K562 (cell line): ENCODE measurements around the gene WASF3. TPM values are rescaled to one million over a fixed set of nuclear protein-coding genes. Genes with fewer than 3 reads are reported as not detected.

ENCODE experiments used
- ATAC-seq: fragments of 200-7000 bp; cut with Tn5 transposase; 3 replicates; pipeline ENCODE4 v1.9.1; 2020; ENCODE audit warnings: moderate library complexity
- BruUV-seq: library from RNA; stranded (reverse); fragments of 400-500 nt; replicated peaks from 2 replicates; lab custom pipeline; 2021; lab: Mats Ljungman, UMichigan
- CTCF ChIA-PET: fragments of 300-600 bp; formaldehyde crosslinking; extraction: SDS; loops from one replicate; lab custom pipeline; 2021; ENCODE audit warnings: low intra/inter-chr PET ratio; lab: Yijun Ruan, JAX
- POLR2A ChIA-PET: fragments of 300-600, 350-650 bp; sonication (Branson Sonifier 250); formaldehyde crosslinking; extraction: SDS; loops from one replicate; lab custom pipeline; 2021; ENCODE audit warnings: antibody characterized with exemption, inconsistent platforms; lab: Yijun Ruan, JAX
- DNase-seq, 4 experiments: peaks; one replicate each; pipeline versions ENCODE4 v3.0.0 to v3.0.0-alpha.2; 2011 to 2018; ENCODE audit warnings: low spot score in 3 of 4, mixed read lengths in 3 of 4; ENCODE audit errors: extremely low read depth in 1 of 4
- FAIRE-seq: peaks from 2 replicates; lab custom pipeline; 2011; peaks lifted over from hg19 to GRCh38; lab: Jason Lieb, UNC
- H2AFZ ChIP-seq: 2 replicates; pipeline ENCODE4 v1.6.0; 2011; ENCODE audit warnings: low read depth, low read length, control low read depth, inconsistent platforms
- H3K27ac ChIP-seq: fragments of 200-600 bp; 3 replicates; pipeline ENCODE4 v1.8.0; 2011; ENCODE audit warnings: low read depth, mild to moderate bottlenecking, control low read depth, inconsistent platforms, low read length, moderate library complexity, mixed read lengths; ENCODE audit errors: extremely low read depth
- H3K27me3 ChIP-seq, 2 experiments: fragments of 300-600 bp in 1 of 2; 2 replicates in 1 of 2; 3 replicates in 1 of 2; pipeline versions ENCODE4 v1.6.0 to v1.8.0; 2011; ENCODE audit warnings: inconsistent platforms in 2 of 2, low read length in 2 of 2, mild to moderate bottlenecking in 1 of 2, mixed read lengths in 1 of 2, moderate library complexity in 1 of 2; ENCODE audit not compliant: control insufficient read depth in 2 of 2, insufficient read depth in 2 of 2
- H3K36me3 ChIP-seq: fragments of 300-600 bp; 3 replicates; pipeline ENCODE4 v1.8.0; 2011; ENCODE audit warnings: mild to moderate bottlenecking, low read length, inconsistent platforms; ENCODE audit not compliant: control insufficient read depth, insufficient read depth
- H3K4me1 ChIP-seq, 2 experiments: fragments of 200-600 bp in 1 of 2; replicated peaks in 1 of 2; 2 replicates in 1 of 2; 3 replicates in 1 of 2; pipeline versions ENCODE4 v1.5.1 to v1.8.0; 2011; ENCODE audit warnings: inconsistent platforms in 2 of 2, low read length in 2 of 2, mild to moderate bottlenecking in 1 of 2, mixed read lengths in 1 of 2, moderate library complexity in 1 of 2; ENCODE audit not compliant: control insufficient read depth in 2 of 2, insufficient read depth in 2 of 2
- H3K4me2 ChIP-seq: 2 replicates; pipeline ENCODE4 v1.6.1; 2011; ENCODE audit warnings: low read length, control low read depth, inconsistent platforms, mixed read lengths; ENCODE audit not compliant: insufficient read depth
- H3K4me3 ChIP-seq: fragments of 200-600 bp; sonication (generic), shearing (Covaris generic); 2 replicates; pipeline ENCODE4 v1.5.1; 2016; ENCODE audit warnings: control low read depth, inconsistent platforms
- H3K79me2 ChIP-seq: fragments of 200-600 bp; 3 replicates; pipeline ENCODE4 v1.8.0; 2011; ENCODE audit warnings: low read length, inconsistent platforms; ENCODE audit not compliant: control insufficient read depth, insufficient read depth
- H3K9ac ChIP-seq, 2 experiments: 2 replicates each; pipeline versions ENCODE4 v1.6.0 to v1.6.1; 2011; ENCODE audit warnings: low read depth in 2 of 2, low read length in 2 of 2, control low read depth in 1 of 2, inconsistent platforms in 1 of 2, mild to moderate bottlenecking in 1 of 2, mixed read lengths in 1 of 2; ENCODE audit not compliant: insufficient read depth in 1 of 2
- H3K9me1 ChIP-seq: one replicate; pipeline ENCODE4 v1.6.0; 2011; ENCODE audit warnings: inconsistent platforms, mild to moderate bottlenecking, low read length, moderate library complexity; ENCODE audit not compliant: control insufficient read depth, insufficient read depth
- H3K9me3 ChIP-seq: replicated peaks from 2 replicates; pipeline ENCODE4 v1.5.1; 2011; ENCODE audit warnings: low read depth, low read length, inconsistent platforms; ENCODE audit not compliant: control insufficient read depth, insufficient read depth
- H4K20me1 ChIP-seq: replicated peaks from 2 replicates; pipeline ENCODE4 v1.6.1; 2011; ENCODE audit warnings: low read length, inconsistent platforms, mixed read lengths; ENCODE audit not compliant: control insufficient read depth, insufficient read depth
- FOXK2 ChIP-seq, 2 experiments: fragments of 450-650 bp; IDR thresholded peaks in 1 of 2; conservative IDR thresholded peaks in 1 of 2; 2 replicates each; pipeline ENCODE4 v1.6.1; 2016; ENCODE audit warnings: low read depth in 2 of 2, mild to moderate bottlenecking in 1 of 2
- HLTF ChIP-seq: fragments of 450-650 bp; IDR thresholded peaks from 2 replicates; pipeline ENCODE4 v1.6.1; 2016
- L3MBTL2 ChIP-seq: fragments of 450-650 bp; IDR thresholded peaks from 2 replicates; pipeline ENCODE4 v1.6.1; 2016; ENCODE audit warnings: mild to moderate bottlenecking, moderate library complexity
- MED1 ChIP-seq: sonication (generic); formaldehyde crosslinking; IDR thresholded peaks from 2 replicates; pipeline ENCODE4 v1.8.1; 2023; ENCODE audit warnings: missing genetic modification reagents, borderline replicate concordance
- NFRKB ChIP-seq: fragments of 450-650 bp; IDR thresholded peaks from 2 replicates; pipeline ENCODE4 v1.6.1; 2016; ENCODE audit warnings: low read depth
- RUNX1 ChIP-seq: sonication (generic); IDR thresholded peaks from 2 replicates; pipeline ENCODE4 v1.6.1; 2016; ENCODE audit warnings: antibody characterized with exemption, low read depth
- SFPQ ChIP-seq: fragments of 200-400 bp; formaldehyde crosslinking; IDR thresholded peaks from 2 replicates; pipeline ENCODE4 v1.6.1; 2017; ENCODE audit warnings: mild to moderate bottlenecking, low read depth, low read length, moderate library complexity
- TAF1 ChIP-seq: IDR thresholded peaks from 2 replicates; pipeline ENCODE4 v1.6.1; 2011; ENCODE audit warnings: mild to moderate bottlenecking, low read length, moderate library complexity; ENCODE audit not compliant: insufficient read depth, control insufficient read depth, severe bottlenecking; ENCODE audit errors: extremely low read depth
- TEAD2 ChIP-seq: fragments of 450-650 bp; IDR thresholded peaks from 2 replicates; pipeline ENCODE4 v1.6.1; 2016; ENCODE audit warnings: missing genetic modification characterization, control low read depth, missing compliant biosample characterization
- ZNF143 ChIP-seq: sonication (generic); formaldehyde crosslinking; IDR thresholded peaks from 2 replicates; pipeline ENCODE4 v1.9.0; 2022; ENCODE audit warnings: mild to moderate bottlenecking, missing genetic modification reagents
- ZNF408 ChIP-seq: fragments of 250-450 bp; sonication (Bioruptor Pico); IDR thresholded peaks from 2 replicates; pipeline ENCODE4 v1.4.0; 2020; ENCODE audit warnings: low read depth, mild to moderate bottlenecking, moderate library complexity
- ZNF695 ChIP-seq: fragments of 450-650 bp; formaldehyde crosslinking; IDR thresholded peaks from 2 replicates; pipeline ENCODE4 v1.4.0; 2020; ENCODE audit warnings: mild to moderate bottlenecking, moderate library complexity
- in situ Hi-C: fragments of 300-500 bp; cut with MboI; formaldehyde crosslinking; loops from 4 replicates; pipeline ENCODE4 v1.15.0; 2018; ENCODE audit warnings: inconsistent platforms, mixed read lengths
- intact Hi-C: fragments of 100-400 bp; cut with micrococcal nuclease; formaldehyde crosslinking; loops from 2 replicates; pipeline ENCODE4 v1.14.2; 2022
- polyA plus RNA-seq, 8 experiments: library from polyadenylated mRNA; depleted of rRNA in 4 of 8; stranded (reverse) in 5 of 8; unstranded in 3 of 8; fragments of >200 nt; fragmentation: Nextera tagmentation in 2 of 8; fragmentation: Illumina TruSeq in 1 of 8; extraction: Ambion mirVana in 2 of 8; extraction: Trizol in 1 of 8; gene quantifications; 2 replicates each; pipeline versions ENCODE4 v1.2.1 to v1.2.3, GENCODE V29; 2011 to 2014; ENCODE audit warnings: inconsistent platforms in 1 of 8, missing spikeins in 1 of 8
- total RNA-seq, 7 experiments: library from RNA; depleted of rRNA in 6 of 7; stranded (reverse); fragments of >200 nt in 6 of 7; fragmentation: Illumina TruSeq in 2 of 7; extraction: Trizol in 2 of 7; gene quantifications; 2 replicates each; pipeline versions ENCODE4 v1.2.1 to v1.2.3, GENCODE V29; 2011 to 2021; ENCODE audit warnings: low replicate concordance in 1 of 7
- TF ChIP-seq, protein P1 (sequence below): fragments of 200-800 bp; sonication (Bioruptor generic); IDR thresholded peaks from 2 replicates; pipeline ENCODE4 v1.6.1; 2016; ENCODE audit warnings: missing genetic modification characterization, missing compliant biosample characterization
- TF ChIP-seq, protein P2 (sequence below): fragments of 450-650 bp; IDR thresholded peaks from 2 replicates; pipeline ENCODE4 v1.6.1; 2016

Gene WASF3
- total and polyA plus RNA-seq, 9 of the 15 experiments (the other 6 are each of a cell fraction or from before 2014, with no cell fraction given) = 0.04 to 0.43 (median 0.11) TPM

DNA sequence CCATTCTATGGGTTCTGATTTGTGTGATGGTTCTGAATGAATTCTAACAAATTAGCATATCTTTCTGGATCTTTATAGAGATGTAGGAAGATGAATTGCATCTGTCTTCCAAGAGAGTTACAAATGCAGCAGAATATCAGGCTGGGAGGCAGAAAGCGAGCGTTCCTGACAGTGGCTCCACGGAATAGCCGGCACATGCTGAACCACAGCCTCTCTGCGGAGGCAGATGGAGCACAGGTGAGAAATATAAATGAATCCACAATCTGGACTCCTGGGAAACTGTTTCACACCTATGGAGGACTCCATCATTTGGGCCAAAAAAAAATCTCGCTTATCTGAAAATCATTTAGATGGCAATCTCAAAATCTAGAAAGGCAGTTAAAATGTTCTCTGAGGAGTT, 34.5 kb upstream of the WASF3 start (continued):
- no peak for TF ChIP-seq NFRKB
- TF ChIP-seq TEAD2 (tag) = no peak
- no peak for TF ChIP-seq RUNX1
- TF ChIP-seq ZNF695 (CRISPR knock-in tag) = no peak
- no peak for TF ChIP-seq MED1 (CRISPR knock-in tag)
- no peak for TF ChIP-seq SFPQ
- TF ChIP-seq HLTF = no peak
- TF ChIP-seq L3MBTL2 = no peak

- in situ Hi-C loops (no loop called here), intact Hi-C loops (no loop called here)
- Histone ChIP-seq H4K20me1 (no peaks in the 10 kb centered on the region), H3K27ac (no peak overlapping the region), H3K79me2 (no peaks in the 10 kb centered on the region), H3K36me3 (no peaks in the 10 kb centered on the region), H2AFZ (no peak overlapping the region), H3K4me2 (no peak overlapping the region), H3K4me1 (no peaks in the 10 kb centered on the region), H3K4me3 (no peak overlapping the region), H3K9me1 (no peaks in the 10 kb centered on the region), H3K27me3 (no peaks in the 10 kb centered on the region; a peak in 1 of 5 replicates), H3K9me3 (no peaks in the 10 kb centered on the region), H3K9ac (no peak overlapping the region)
- CTCF ChIA-PET = no interaction called here
- FAIRE-seq = no peak
- ATAC-seq = no peak
- DNase-seq = no peak
- POLR2A ChIA-PET = interaction anchor here (0.6 to 1.3 kb wide), 2 partner anchors 10 to 869 kb away, joined by 3 to 4 read pairs; no protein-coding TSS in a partner anchor
- no TSS peak for BruUV-seq
- TF ChIP-seq FOXK2 (conservative IDR thresholded peaks at IDR 0.05 in 1 of 2, IDR thresholded peaks at IDR 0.05 in 1 of 2; ENCODE audit: low read depth in 2 of 2) (no peak), TAF1 (no peak), ZNF143 (no peak), ZNF408 (CRISPR knock-in tag) (no peak)
- TF ChIP-seq, protein P1, sequence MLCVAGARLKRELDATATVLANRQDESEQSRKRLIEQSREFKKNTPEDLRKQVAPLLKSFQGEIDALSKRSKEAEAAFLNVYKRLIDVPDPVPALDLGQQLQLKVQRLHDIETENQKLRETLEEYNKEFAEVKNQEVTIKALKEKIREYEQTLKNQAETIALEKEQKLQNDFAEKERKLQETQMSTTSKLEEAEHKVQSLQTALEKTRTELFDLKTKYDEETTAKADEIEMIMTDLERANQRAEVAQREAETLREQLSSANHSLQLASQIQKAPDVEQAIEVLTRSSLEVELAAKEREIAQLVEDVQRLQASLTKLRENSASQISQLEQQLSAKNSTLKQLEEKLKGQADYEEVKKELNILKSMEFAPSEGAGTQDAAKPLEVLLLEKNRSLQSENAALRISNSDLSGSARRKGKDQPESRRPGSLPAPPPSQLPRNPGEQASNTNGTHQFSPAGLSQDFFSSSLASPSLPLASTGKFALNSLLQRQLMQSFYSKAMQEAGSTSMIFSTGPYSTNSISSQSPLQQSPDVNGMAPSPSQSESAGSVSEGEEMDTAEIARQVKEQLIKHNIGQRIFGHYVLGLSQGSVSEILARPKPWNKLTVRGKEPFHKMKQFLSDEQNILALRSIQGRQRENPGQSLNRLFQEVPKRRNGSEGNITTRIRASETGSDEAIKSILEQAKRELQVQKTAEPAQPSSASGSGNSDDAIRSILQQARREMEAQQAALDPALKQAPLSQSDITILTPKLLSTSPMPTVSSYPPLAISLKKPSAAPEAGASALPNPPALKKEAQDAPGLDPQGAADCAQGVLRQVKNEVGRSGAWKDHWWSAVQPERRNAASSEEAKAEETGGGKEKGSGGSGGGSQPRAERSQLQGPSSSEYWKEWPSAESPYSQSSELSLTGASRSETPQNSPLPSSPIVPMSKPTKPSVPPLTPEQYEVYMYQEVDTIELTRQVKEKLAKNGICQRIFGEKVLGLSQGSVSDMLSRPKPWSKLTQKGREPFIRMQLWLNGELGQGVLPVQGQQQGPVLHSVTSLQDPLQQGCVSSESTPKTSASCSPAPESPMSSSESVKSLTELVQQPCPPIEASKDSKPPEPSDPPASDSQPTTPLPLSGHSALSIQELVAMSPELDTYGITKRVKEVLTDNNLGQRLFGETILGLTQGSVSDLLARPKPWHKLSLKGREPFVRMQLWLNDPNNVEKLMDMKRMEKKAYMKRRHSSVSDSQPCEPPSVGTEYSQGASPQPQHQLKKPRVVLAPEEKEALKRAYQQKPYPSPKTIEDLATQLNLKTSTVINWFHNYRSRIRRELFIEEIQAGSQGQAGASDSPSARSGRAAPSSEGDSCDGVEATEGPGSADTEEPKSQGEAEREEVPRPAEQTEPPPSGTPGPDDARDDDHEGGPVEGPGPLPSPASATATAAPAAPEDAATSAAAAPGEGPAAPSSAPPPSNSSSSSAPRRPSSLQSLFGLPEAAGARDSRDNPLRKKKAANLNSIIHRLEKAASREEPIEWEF (CRISPR knock-in tag) = no peak
- TF ChIP-seq, protein P2, sequence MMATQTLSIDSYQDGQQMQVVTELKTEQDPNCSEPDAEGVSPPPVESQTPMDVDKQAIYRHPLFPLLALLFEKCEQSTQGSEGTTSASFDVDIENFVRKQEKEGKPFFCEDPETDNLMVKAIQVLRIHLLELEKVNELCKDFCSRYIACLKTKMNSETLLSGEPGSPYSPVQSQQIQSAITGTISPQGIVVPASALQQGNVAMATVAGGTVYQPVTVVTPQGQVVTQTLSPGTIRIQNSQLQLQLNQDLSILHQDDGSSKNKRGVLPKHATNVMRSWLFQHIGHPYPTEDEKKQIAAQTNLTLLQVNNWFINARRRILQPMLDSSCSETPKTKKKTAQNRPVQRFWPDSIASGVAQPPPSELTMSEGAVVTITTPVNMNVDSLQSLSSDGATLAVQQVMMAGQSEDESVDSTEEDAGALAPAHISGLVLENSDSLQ = no peak
Observed at GRCh38 chr13:26525528-26525927, 32.0 kb upstream of the WASF3 start.
